AG09319 (cell line): ENCODE results near the gene KLF9.
"Not testable (repeated sequence)": the region's sequence is repeated elsewhere in the genome, so short reads cannot be mapped to it uniquely, and the experiment has no call there.

ENCODE experiments used
- DNase-seq: peaks from one replicate; pipeline ENCODE4 v3.0.0-alpha.2; 2010; ENCODE audit warnings: low read depth; ENCODE audit errors: extremely low read depth
- TF ChIP-seq, protein P1 (sequence below): IDR thresholded peaks from 2 replicates; pipeline ENCODE4 v1.5.1; 2011; ENCODE audit warnings: low read depth, mild to moderate bottlenecking, inconsistent platforms, low read length, moderate library complexity

KLF9 gene

DNA sequence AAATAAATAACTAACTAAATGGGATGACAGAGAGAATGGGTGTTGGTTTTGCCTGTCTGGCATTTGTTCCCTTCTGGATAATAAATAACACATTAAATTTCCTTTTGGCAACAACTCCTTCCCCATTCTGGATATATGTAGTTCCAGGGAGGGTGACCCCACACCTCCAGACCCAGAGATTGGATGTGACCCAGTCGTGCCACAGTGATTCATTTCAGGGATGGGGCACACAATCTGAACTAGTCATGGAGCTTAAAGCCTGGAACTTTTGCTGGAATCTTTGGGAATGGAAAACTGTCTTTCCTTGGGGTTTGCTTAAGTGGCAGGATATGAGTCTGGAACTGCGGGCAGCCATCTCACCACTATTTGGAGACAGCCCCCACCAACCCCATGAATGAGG, 11.3 kb downstream of the KLF9 start:
- no peak for DNase-seq
- TF ChIP-seq, protein P1, sequence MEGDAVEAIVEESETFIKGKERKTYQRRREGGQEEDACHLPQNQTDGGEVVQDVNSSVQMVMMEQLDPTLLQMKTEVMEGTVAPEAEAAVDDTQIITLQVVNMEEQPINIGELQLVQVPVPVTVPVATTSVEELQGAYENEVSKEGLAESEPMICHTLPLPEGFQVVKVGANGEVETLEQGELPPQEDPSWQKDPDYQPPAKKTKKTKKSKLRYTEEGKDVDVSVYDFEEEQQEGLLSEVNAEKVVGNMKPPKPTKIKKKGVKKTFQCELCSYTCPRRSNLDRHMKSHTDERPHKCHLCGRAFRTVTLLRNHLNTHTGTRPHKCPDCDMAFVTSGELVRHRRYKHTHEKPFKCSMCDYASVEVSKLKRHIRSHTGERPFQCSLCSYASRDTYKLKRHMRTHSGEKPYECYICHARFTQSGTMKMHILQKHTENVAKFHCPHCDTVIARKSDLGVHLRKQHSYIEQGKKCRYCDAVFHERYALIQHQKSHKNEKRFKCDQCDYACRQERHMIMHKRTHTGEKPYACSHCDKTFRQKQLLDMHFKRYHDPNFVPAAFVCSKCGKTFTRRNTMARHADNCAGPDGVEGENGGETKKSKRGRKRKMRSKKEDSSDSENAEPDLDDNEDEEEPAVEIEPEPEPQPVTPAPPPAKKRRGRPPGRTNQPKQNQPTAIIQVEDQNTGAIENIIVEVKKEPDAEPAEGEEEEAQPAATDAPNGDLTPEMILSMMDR = no peak

DNA sequence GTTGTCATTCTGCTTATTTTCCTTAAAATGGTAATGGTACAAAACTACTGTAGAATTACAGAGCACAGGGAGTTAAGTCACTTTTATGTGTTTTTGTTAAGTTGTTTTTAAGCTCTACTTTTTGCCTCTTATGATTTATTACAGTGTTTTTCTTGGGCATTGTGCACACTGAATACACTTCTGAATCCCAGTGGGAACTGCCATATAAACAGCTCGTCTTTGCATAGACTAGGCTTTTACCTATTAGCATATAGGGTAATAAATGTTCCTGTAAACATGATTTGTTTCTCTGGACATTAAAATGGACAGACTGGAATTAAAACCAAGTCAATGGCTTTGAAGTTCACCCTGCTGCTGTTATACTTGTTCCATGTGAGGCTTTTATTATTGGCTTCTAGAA, 12.2 kb downstream of the KLF9 start:
- no peak for DNase-seq
- TF ChIP-seq, protein P1 = no peak

- not testable (repeated sequence) for DNase-seq
Observed at GRCh38 chr9:70401241-70401640, 13.2 kb downstream of the KLF9 start.

GRCh38 chr9:70400107-70400892, 14.2 kb downstream of the KLF9 start:
- TF ChIP-seq, protein P1 = no peak
- DNase-seq = no peak

- no peak for DNase-seq
- TF ChIP-seq, protein P1 = no peak
Observed at GRCh38 chr9:70399141-70399540, 15.3 kb downstream of the KLF9 start.

DNA sequence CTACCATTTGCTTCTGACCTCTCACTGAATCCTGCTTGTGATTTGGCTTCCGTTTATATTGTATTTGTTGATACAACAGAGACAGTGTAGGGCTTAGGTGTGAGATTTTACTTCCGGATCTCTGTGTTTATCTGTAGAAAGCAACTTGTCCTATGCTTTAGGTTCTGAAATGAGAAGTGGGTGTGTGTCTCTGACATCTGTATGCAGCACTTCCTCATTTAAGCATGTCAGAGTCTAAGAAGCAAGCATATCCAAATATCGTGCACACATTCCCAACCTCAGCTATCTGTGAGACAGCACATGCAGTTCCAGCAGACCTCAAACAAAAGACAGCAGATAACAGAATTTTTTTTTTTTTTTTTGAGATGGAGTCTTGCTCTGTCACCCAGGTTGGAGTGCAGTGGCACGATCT, 16.3 kb downstream of the KLF9 start:
- DNase-seq = no peak
- TF ChIP-seq, protein P1 = no peak

- TF ChIP-seq, protein P1 = no peak
- DNase-seq = no peak
Observed at GRCh38 chr9:70395652-70396051, 18.8 kb downstream of the KLF9 start.

GRCh38 chr9:70392850-70393249, 21.6 kb downstream of the KLF9 start:
- no peak for DNase-seq
- TF ChIP-seq, protein P1 = no peak
